BJ (cell line): ENCODE measurements around the gene CWF19L1. TPM values are rescaled to one million over a fixed set of nuclear protein-coding genes. Genes with fewer than 3 reads are reported as not detected.
"Not testable (repeated sequence)": the region's sequence is repeated elsewhere in the genome, so short reads cannot be mapped to it uniquely, and the experiment has no call there.

Experiments
- CTCF ChIA-PET: fragments of 350-600 bp; formaldehyde crosslinking; extraction: SDS; loops from one replicate; lab custom pipeline; 2021; ENCODE audit warnings: antibody characterized with exemption, inconsistent platforms; lab: Yijun Ruan, JAX
- POLR2A ChIA-PET: fragments of 300-600 bp; sonication (Branson Sonifier 250); formaldehyde crosslinking; extraction: SDS; loops from one replicate; lab custom pipeline; 2021; ENCODE audit warnings: antibody characterized with exemption; lab: Charles Lee
- DNase-seq: peaks from one replicate; pipeline ENCODE4 v3.0.0-alpha.2; 2011; ENCODE audit warnings: low read depth
- H3K27me3 ChIP-seq: 2 replicates; pipeline ENCODE4 v1.6.0; 2011; ENCODE audit warnings: low read length; ENCODE audit not compliant: control insufficient read depth, insufficient read depth
- H3K36me3 ChIP-seq: 2 replicates; pipeline ENCODE4 v1.5.1; 2011; ENCODE audit warnings: low read length; ENCODE audit not compliant: control insufficient read depth, insufficient read depth
- H3K4me3 ChIP-seq: 2 replicates; pipeline ENCODE4 v1.5.1; 2011; ENCODE audit warnings: low read depth, mild to moderate bottlenecking, control low read depth, low read length
- polyA plus RNA-seq: library from polyadenylated mRNA; depleted of rRNA; stranded (reverse); fragments of >200 nt; gene quantifications from 2 replicates; pipeline ENCODE4 v1.2.3, GENCODE V29; 2011
- TF ChIP-seq, protein P1 (sequence below): IDR thresholded peaks from 2 replicates; pipeline ENCODE4 v1.5.1; 2011; ENCODE audit warnings: low read depth, mild to moderate bottlenecking, control low read depth, inconsistent platforms, low read length, moderate library complexity; ENCODE audit not compliant: insufficient read depth

CWF19L1 gene
- polyA plus RNA-seq, 1 experiment, result 14.9 TPM

DNA sequence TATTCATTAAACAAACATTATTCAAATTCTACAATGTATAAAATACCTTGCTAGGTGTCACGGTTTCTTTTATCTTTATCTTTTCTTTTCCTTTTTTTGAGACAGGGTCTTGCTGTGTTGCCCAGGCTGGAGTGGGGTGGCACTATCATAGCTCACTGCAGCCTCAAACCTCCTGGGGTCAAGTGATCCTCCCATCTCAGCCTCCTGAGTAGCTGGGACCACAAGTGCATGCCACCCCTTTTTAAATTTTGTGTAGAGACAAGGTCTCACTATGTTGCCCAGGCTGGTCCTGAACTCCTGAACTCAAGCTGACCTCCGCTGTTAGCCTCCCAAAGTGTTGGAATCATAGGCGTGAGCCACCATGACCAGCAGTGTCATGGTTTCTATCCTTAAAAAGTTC lies 37.0 kb upstream of the CWF19L1 start:
- ChIA-PET POLR2A (no interaction called here), CTCF (interaction anchor here (0.6 to 2.8 kb wide), 10 partner anchors 11 to 584 kb away, joined by 3 to 16 read pairs (median 4); partner anchors contain the start of gene PKD2L1)
- Histone ChIP-seq H3K36me3 (no peaks in the 10 kb centered on the region), H3K27me3 (peaks cover 10% of the 10 kb centered on the region), H3K4me3 (no peak overlapping the region)
- DNase-seq, result no peak
- TF ChIP-seq, protein P1, sequence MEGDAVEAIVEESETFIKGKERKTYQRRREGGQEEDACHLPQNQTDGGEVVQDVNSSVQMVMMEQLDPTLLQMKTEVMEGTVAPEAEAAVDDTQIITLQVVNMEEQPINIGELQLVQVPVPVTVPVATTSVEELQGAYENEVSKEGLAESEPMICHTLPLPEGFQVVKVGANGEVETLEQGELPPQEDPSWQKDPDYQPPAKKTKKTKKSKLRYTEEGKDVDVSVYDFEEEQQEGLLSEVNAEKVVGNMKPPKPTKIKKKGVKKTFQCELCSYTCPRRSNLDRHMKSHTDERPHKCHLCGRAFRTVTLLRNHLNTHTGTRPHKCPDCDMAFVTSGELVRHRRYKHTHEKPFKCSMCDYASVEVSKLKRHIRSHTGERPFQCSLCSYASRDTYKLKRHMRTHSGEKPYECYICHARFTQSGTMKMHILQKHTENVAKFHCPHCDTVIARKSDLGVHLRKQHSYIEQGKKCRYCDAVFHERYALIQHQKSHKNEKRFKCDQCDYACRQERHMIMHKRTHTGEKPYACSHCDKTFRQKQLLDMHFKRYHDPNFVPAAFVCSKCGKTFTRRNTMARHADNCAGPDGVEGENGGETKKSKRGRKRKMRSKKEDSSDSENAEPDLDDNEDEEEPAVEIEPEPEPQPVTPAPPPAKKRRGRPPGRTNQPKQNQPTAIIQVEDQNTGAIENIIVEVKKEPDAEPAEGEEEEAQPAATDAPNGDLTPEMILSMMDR, result no peak

DNA sequence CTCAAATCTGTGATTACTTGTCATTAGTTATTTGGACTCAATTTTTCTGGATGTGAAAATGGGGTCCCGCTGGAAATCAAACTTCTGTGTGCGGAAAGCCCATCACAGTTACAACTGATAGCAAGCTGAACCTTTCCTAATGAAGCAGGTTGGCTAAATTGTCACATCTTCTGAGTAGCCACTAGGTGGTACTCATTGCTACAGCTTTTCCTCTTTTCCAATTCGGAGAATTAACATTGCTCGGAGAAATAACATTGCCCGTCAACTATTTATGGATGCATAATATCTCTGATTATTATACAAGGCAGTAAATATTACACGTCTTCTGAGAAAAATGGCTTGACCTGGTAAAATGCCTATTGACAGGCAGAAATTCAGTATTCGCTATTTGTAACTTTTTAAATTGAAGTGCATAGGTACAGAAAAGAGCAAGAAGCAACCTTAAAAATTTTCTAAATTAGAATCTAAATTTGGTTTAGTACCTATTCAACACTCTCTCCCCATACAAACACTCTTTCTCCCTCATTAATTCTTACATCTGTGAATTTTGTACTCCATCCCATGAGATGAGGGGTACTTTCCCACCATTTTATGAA lies 36.4 kb upstream of the CWF19L1 start:
- TF ChIP-seq, protein P1, result peak; percentile 76
- POLR2A ChIA-PET, result no interaction called here
- CTCF ChIA-PET, result interaction anchor here (0.6 to 2.8 kb wide), 17 partner anchors 11 to 585 kb away, joined by 3 to 16 read pairs (median 3); partner anchors contain the start of gene PKD2L1
- Histone ChIP-seq H3K36me3 (no peaks in the 10 kb centered on the region), H3K4me3 (no peak overlapping the region), H3K27me3 (peaks cover 10% of the 10 kb centered on the region)
- DNase-seq, result no peak

GRCh38 chr10:100301123-100301522 lies 33.7 kb upstream of the CWF19L1 start:
- H3K4me3 ChIP-seq, H3K36me3 ChIP-seq, CTCF ChIA-PET, DNase-seq, POLR2A ChIA-PET: not testable (repeated sequence)
- H3K27me3 ChIP-seq, result peaks cover 18% of the 10 kb centered on the region

DNA sequence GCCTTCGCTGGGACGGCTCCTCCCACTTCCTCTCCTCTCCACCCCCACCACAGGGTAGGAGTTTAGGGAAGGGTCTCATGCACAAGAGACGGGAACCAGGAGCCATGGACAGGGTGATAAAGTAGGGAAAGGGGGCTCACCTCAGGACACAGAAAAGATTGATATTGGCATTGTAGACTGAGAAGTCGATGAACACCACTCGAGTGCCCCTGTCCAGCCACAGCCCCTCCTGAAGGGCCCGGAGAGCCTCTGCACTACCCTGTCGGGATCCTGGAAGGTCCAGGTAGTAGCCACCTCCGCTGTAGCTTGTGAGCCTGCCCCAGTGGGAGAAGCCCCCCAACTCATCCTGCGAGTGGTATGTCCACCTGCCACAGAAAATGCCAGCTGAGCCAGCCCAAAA lies 29.8 kb upstream of the CWF19L1 start:
- ChIA-PET CTCF (no interaction called here), POLR2A (no interaction called here)
- H3K27me3 ChIP-seq, result peaks cover 14% of the 10 kb centered on the region
- H3K36me3 ChIP-seq, result no peaks in the 10 kb centered on the region
- H3K4me3 ChIP-seq, result no peak overlapping the region
- no peak for DNase-seq
- TF ChIP-seq, protein P1, result no peak

GRCh38 chr10:100293066-100293465 lies 25.6 kb upstream of the CWF19L1 start:
- ChIA-PET POLR2A (no interaction called here), CTCF (interaction anchor here (0.9 kb wide), 1 partner anchor 11 kb away, joined by 3 read pairs; no protein-coding TSS in a partner anchor)
- Histone ChIP-seq H3K27me3 (peaks cover 11% of the 10 kb centered on the region), H3K36me3 (no peaks in the 10 kb centered on the region), H3K4me3 (no peak overlapping the region)
- no peak for DNase-seq
- TF ChIP-seq, protein P1, result no peak

DNA sequence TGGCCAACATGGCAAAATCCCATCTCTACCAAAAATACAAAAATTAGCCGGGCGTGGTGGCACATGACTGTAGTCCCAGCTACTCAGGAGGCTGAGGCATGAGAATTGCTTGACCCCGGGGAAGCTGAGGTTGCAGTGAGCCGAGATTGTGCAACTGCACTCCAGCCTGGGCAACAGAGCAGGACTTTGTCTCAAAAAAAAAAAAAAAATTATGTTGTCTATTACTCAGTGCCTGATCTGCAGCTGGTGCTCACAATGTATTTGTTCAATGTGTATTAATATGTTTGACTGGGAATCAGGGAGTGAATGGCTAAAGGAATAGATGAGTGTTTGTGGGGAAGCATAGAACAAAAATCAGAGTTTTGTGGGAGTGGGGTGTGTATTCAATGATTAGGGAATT lies 24.9 kb upstream of the CWF19L1 start:
- H3K36me3 ChIP-seq, H3K4me3 ChIP-seq, POLR2A ChIA-PET, DNase-seq, CTCF ChIA-PET: not testable (repeated sequence)
- H3K27me3 ChIP-seq, result peaks cover 11% of the 10 kb centered on the region
